BE2C (cell line): ENCODE measurements around the gene STX5.
"Not testable (repeated sequence)": the region's sequence is repeated elsewhere in the genome, so short reads cannot be mapped to it uniquely, and the experiment has no call there.

Experiments used
- DNase-seq: peaks from one replicate; pipeline ENCODE4 v3.0.0-alpha.2; 2020
- H3K27me3 ChIP-seq: fragments of 250-450 bp; sonication (Bioruptor Pico); 2 replicates; pipeline ENCODE4 v1.5.1; 2020; ENCODE audit warnings: mild to moderate bottlenecking
- H3K36me3 ChIP-seq: fragments of 250-450 bp; sonication (Bioruptor Pico); 2 replicates; pipeline ENCODE4 v1.5.1; 2020; ENCODE audit warnings: mild to moderate bottlenecking
- H3K4me1 ChIP-seq: fragments of 250-450 bp; sonication (Bioruptor Pico); 2 replicates; pipeline ENCODE4 v1.5.1; 2020
- H3K4me3 ChIP-seq: 2 replicates; pipeline ENCODE4 v1.5.1; 2011; ENCODE audit warnings: low read depth, low read length
- H3K9me3 ChIP-seq: fragments of 250-450 bp; sonication (Bioruptor Pico); 2 replicates; pipeline ENCODE4 v1.5.1; 2020
- TF ChIP-seq, protein P1 (sequence below): IDR thresholded peaks from 2 replicates; pipeline ENCODE4 v1.5.1; 2012; ENCODE audit warnings: mild to moderate bottlenecking, low read depth, low read length

Gene STX5

DNA sequence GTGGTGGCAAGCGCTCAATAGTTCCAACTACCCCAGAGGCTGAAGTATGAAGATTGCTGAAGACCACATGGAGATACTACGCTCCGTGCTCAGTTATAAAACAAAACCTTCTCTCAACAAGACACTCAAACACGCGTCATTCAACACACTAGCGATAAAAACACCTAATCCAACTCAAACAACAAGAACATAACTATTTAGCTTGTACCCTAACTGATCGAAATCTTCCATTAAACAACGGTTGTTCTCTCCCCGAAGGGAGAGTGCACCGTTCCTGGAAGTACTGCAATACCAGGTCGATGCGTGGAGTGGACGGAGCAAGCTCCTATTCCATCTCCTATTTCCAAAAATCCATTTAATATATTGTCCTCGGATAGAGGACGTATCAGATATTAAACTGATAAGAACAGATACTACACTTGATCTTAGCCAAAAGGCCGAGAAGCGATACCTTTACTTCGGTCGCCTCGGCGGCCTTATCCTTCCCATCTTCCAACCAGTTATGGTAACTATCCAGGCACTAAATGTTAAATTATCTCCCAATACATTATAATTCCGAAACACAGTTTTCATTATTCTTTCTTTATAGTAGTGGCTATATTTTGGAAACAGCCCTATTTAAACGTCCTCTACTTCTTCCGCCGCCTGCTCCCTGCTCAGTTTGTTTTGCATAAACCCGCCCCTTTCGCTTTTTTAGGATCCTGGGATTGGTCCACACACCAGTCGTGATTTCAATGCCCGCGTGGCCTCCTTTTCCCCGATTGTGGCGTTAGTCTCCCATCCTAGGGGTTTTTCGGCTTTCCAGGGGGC, 9.7 kb upstream of the STX5 start:
- H3K4me1 ChIP-seq = no peaks in the 10 kb centered on the region
- no peaks in the 10 kb centered on the region for H3K9me3 ChIP-seq
- DNase-seq = peak; percentile 89
- H3K36me3 ChIP-seq = peaks cover 3% of the 10 kb centered on the region; the same call in 1 of the 2 replicates
- H3K4me3 ChIP-seq = peak overlapping the region; percentile 87
- TF ChIP-seq, protein P1, sequence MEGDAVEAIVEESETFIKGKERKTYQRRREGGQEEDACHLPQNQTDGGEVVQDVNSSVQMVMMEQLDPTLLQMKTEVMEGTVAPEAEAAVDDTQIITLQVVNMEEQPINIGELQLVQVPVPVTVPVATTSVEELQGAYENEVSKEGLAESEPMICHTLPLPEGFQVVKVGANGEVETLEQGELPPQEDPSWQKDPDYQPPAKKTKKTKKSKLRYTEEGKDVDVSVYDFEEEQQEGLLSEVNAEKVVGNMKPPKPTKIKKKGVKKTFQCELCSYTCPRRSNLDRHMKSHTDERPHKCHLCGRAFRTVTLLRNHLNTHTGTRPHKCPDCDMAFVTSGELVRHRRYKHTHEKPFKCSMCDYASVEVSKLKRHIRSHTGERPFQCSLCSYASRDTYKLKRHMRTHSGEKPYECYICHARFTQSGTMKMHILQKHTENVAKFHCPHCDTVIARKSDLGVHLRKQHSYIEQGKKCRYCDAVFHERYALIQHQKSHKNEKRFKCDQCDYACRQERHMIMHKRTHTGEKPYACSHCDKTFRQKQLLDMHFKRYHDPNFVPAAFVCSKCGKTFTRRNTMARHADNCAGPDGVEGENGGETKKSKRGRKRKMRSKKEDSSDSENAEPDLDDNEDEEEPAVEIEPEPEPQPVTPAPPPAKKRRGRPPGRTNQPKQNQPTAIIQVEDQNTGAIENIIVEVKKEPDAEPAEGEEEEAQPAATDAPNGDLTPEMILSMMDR = no peak
- H3K27me3 ChIP-seq = no peaks in the 10 kb centered on the region

DNA sequence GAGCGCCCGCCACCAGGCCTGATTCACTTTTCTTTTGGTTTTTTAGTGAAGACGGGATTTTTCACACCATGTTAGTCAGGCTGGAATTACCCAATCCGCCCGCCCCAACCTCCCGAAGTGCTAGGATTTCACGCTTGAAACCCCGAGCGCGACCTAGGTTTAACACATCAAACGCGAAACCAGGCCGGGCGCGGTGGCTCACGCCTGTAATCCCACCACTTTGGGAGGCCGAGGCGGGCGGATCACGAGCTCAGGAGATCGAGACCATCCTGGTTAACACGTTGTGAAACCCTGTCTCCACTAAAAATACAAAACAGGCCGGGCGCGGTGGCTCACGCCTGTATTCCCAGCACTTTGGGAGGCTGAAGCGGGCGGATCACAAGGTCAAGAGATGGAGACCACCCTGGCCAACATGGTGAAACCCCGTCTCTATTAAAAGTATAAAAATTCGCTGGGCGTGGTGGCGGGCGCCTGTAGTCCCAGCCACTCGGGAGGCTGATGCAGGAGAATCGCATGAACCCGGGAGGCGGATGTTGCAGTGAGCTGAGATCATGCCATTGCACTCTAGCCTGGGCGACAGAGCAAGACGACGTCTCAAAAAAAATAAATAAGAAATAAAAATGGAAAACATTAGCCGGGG, 9.0 kb upstream of the STX5 start:
- peak; percentile 60 for DNase-seq
- not testable (repeated sequence) for H3K9me3 ChIP-seq, H3K4me1 ChIP-seq, H3K36me3 ChIP-seq, H3K27me3 ChIP-seq
- peak overlapping the region; percentile 87 for H3K4me3 ChIP-seq

DNA sequence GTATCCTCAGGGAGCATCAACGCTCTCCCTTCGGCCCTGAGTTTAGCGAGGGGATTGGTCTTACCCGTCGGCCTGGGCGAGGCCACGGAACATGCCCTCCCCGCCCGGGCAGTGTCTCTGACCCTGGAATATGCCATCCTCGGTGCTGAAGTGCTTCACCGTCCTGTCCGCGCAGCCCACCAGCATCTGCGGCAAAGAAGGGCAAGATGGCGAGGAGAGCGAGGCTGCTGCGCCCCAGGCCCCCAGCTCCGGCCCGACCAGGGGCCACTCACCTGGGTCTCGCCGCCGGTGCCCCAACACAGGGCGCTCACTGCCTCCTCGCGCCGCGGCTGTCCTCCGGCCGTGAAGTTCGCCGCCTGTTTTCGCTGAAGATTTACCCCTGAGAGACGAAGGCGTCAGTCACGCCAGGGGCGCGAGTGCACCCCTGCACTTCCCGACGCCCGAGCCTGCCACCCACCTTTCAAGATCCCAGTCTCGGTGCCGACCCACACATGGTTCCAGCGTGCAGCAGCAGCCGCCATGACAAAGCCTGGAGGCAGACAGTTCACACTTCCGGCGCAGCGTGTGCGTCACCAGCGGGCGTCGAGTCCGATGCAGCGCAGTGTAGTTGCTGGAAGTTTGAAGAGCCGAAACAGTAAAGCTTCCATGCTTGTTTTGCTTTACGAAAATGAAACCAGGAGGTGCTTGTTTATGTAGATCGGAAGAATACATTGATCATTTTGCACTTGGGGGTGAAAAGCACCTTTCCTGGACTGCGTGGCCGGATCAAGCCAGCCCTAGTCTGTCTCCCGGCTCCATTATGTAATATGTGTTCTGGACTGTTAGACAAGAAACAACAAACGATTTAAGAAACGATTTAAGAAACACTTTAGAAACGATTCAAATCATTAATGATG, 7.4 kb upstream of the STX5 start, which contains the start of gene WDR74:
TSS of gene WDR74 (minus strand) at position 541 of the 896 bp plus-strand sequence. CDS start at position 521, 20 bp downstream.
- Histone ChIP-seq H3K4me1 (no peaks in the 10 kb centered on the region), H3K36me3 (peaks cover 21% of the 10 kb centered on the region), H3K9me3 (no peaks in the 10 kb centered on the region), H3K27me3 (no peaks in the 10 kb centered on the region), H3K4me3 (peak within 1 kb of the TSS; percentile 87)
- peak; percentile 81 for DNase-seq
- TF ChIP-seq, protein P1 = no peak

DNA sequence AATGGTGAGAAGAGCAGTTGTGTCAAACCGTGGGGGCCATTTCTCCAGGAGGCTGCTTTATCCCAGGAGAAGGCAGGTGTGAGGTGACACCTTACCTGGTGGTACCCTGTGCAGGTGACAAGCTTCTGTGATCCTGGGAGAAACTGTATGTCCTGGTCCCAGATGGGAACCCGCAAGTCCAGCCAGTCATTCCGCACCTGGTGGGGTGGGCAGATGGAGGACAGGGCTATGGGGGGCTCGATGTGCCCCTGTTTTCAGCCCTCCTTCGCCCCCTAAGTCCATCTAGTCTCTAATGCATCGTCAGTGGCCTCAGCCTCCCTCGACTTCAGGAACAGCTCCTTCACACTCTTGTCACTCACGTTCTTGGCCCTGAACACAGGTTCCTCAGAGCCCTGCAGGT, 3.5 kb upstream of the STX5 start:
- Histone ChIP-seq H3K9me3 (no peaks in the 10 kb centered on the region), H3K36me3 (peaks cover 21% of the 10 kb centered on the region), H3K27me3 (no peaks in the 10 kb centered on the region), H3K4me3 (no peak overlapping the region), H3K4me1 (no peaks in the 10 kb centered on the region)
- TF ChIP-seq, protein P1 = no peak
- DNase-seq = no peak

DNA sequence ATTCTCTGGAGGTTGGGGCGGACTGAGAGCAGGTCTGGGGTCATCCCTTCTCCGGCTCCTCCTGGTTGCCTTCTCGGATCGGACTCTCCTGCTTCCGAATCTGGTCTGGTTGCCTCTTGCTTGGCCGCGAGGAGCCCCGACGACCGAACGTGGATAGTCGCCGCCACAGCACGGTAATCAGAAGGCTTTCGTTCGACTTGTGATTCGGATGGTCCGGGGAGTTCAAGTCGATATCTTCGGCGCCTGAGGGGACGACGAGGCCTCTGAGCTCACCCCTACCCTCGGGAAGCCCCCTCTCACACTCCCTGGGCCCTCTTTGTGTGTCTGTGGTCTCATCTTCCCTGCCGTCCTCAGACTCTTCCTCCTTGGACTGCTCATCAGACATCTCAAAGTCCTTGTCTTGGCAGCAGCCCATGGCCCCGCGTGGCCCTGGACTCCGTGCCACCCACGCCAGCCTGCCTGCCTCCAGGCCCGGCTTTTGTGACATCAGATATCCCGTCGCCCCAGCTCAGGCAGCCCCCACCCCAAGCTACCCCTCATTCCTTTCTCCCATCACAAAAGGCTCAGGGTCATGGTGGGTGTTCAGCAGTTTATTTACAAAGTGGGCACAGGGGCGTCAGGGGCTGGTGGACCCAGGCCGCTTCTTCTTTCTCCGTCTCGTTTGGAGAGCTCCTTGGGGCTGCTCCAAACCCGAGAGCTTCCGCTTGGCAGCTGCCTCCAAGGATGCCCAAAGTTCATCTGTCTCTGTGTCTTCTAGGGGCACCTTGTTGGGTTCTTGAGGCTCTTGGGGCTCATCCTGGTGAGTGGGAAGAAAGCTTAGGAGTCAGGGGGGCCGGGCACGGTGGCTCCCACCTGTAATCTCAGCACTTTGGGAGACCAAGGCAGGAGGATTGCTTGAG, 734 bp upstream of the STX5 start, which contains the start of gene TEX54:
TSS of gene TEX54 (minus strand) at position 506 of the 899 bp plus-strand sequence.
- Histone ChIP-seq H3K27me3 (no peaks in the 10 kb centered on the region), H3K36me3 (peaks cover 21% of the 10 kb centered on the region), H3K9me3 (no peaks in the 10 kb centered on the region), H3K4me1 (no peaks in the 10 kb centered on the region), H3K4me3 (peak within 1 kb of the TSS; percentile 67)
- DNase-seq = peak; percentile 19
- TF ChIP-seq, protein P1 = no peak
